ENCODE results near the gene TM9SF1. TPM values are rescaled to one million over a fixed set of nuclear protein-coding genes. Genes with fewer than 3 reads are reported as not detected.
A peak's percentile ranks its signal among the peaks of the same experiment; 100 is the strongest.
"Not testable (repeated sequence)": the region's sequence is repeated elsewhere in the genome, so short reads cannot be mapped to it uniquely, and the experiment has no call there.

The TM9SF1 gene
- total RNA-seq, 1 donor from 2014 or later: 47.4 TPM

- Mint-ChIP-seq H3K4me1 (peaks cover 16% of the 10 kb centered on the region), H3K36me3 (ENCODE audit: low read depth) (peaks cover 5% of the 10 kb centered on the region), H3K9me3 (no peaks in the 10 kb centered on the region), H3K27me3 (ENCODE audit: low read depth) (no peaks in the 10 kb centered on the region), H3K4me3 (no peak overlapping the region), H3K27ac (ENCODE audit: unreplicated experiment) (no peak overlapping the region)
- DNase-seq (ENCODE audit: low read depth, low spot score): no peak
- no peak for TF ChIP-seq CTCF (conservative IDR thresholded peaks at IDR 0.05)
These were observed 23.8 kb upstream of the TM9SF1 start for GRCh38 chr14:24219080-24219479.

DNA sequence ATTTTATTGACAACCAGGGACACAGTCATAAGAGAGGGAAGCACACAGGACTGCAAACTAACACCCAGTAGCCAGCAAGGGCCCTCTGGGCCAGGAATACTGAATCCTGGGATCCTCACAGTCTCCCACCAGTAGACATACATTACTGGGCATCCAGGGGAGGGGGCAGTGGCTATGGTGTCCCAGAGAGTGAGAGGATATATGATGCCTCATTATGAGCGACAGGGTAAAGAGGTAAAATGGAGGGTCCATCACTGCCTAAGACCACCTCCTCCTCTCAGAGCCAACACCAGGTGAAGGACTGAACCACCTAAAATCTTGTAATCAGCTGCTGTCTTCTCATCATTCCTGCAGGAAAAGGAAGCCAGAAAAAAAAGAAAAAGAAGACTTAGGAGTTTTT is 21.6 kb upstream of the TM9SF1 start:
- not testable (repeated sequence) for H3K36me3 Mint-ChIP-seq (ENCODE audit: low read depth); H3K27ac Mint-ChIP-seq (ENCODE audit: unreplicated experiment); H3K27me3 Mint-ChIP-seq (ENCODE audit: low read depth); DNase-seq (ENCODE audit: low read depth, low spot score); H3K9me3 Mint-ChIP-seq
- peak overlapping the region; percentile 91 for H3K4me3 Mint-ChIP-seq
- H3K4me1 Mint-ChIP-seq: peaks cover 30% of the 10 kb centered on the region

GRCh38 chr14:24216345-24216699 is 21.1 kb upstream of the TM9SF1 start:
- Mint-ChIP-seq H3K4me1 (peaks cover 35% of the 10 kb centered on the region), H3K27me3 (ENCODE audit: low read depth) (no peaks in the 10 kb centered on the region), H3K27ac (ENCODE audit: unreplicated experiment) (peak overlapping the region; percentile 7), H3K4me3 (peak overlapping the region; percentile 91), H3K36me3 (ENCODE audit: low read depth) (peaks cover 8% of the 10 kb centered on the region), H3K9me3 (no peaks in the 10 kb centered on the region)
- no peak for DNase-seq (ENCODE audit: low read depth, low spot score)
- no peak for TF ChIP-seq CTCF (conservative IDR thresholded peaks at IDR 0.05)

DNA sequence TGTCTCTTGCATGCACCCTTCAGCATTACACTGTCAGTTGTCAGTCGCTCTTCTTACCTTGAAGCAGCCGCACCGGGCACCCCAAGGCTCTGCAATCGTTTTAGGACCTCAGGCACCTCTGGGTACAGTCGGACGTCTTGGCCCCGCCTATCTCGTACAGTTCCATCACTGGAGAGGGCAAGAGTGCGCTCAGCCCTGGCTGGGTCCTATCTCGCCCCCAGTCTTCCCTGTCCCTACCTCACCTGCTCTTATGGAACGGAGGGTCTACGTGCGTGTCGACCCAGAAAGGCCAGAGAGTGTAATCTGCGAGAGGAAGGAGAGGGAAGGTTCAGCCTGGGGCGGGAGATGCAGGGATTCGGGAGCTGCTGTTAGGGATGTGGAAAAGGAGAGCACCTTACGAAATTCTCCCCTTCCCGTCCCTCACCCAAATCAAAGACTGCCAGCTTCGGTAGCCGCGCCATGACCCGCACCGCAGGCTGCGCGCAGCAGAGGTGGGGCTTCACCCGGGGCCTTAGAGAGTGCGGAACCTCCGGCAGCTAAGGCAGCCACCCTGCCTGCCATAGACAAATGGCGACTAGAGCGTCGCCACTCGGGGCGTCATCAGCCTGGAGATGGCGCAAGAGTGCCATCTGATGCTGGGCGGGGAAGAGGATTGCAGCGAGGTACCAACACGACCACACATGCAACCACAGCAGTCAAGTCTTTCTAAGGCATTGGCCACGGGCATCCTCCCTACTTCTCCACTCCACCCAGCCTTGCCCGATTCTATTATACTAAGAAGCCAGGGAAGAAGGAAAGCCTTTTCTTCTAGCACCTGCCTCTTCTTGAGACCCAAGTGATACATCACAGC is 20.5 kb upstream of the TM9SF1 start, which contains the start of gene MDP1:
MDP1 (minus strand) TSS at position 572 of the 850 bp plus-strand sequence; CDS start at position 461, 111 bp downstream.
- DNase-seq (ENCODE audit: low read depth, low spot score): peak; percentile 70
- peak within 1 kb of the TSS; percentile 86 for H3K27ac Mint-ChIP-seq (ENCODE audit: unreplicated experiment)
- peaks cover 35% of the 10 kb centered on the region for H3K4me1 Mint-ChIP-seq
- peaks cover 9% of the 10 kb centered on the region for H3K36me3 Mint-ChIP-seq (ENCODE audit: low read depth)
- no peaks in the 10 kb centered on the region for H3K27me3 Mint-ChIP-seq (ENCODE audit: low read depth)
- TF ChIP-seq CTCF (conservative IDR thresholded peaks at IDR 0.05): peak; percentile 68
- H3K4me3 Mint-ChIP-seq: peak within 1 kb of the TSS; percentile 91
- no peaks in the 10 kb centered on the region for H3K9me3 Mint-ChIP-seq

GRCh38 chr14:24213866-24214662 is 18.8 kb upstream of the TM9SF1 start:
- Mint-ChIP-seq H3K9me3 (no peaks in the 10 kb centered on the region), H3K4me1 (peaks cover 35% of the 10 kb centered on the region), H3K27me3 (ENCODE audit: low read depth) (no peaks in the 10 kb centered on the region), H3K36me3 (ENCODE audit: low read depth) (peaks cover 12% of the 10 kb centered on the region), H3K4me3 (peak overlapping the region; percentile 91), H3K27ac (ENCODE audit: unreplicated experiment) (peak overlapping the region; percentile 24)
- no peak for TF ChIP-seq CTCF (conservative IDR thresholded peaks at IDR 0.05)
- no peak for DNase-seq (ENCODE audit: low read depth, low spot score)
